Measurements from ENCODE around the gene SLC2A5.

Gene SLC2A5

GRCh38 chr1:9059891-9060744, 9.3 kb downstream of the SLC2A5 start:
- DNase-seq: no peak

- no peak for DNase-seq
These were observed 11.0 kb downstream of the SLC2A5 start for GRCh38 chr1:9058465-9058864.

- no peak for DNase-seq
These were observed 11.6 kb downstream of the SLC2A5 start for GRCh38 chr1:9057851-9058250.

- no peak for DNase-seq
These were observed 17.0 kb downstream of the SLC2A5 start for GRCh38 chr1:9052272-9053049.

GRCh38 chr1:9051379-9051778, 18.1 kb downstream of the SLC2A5 start:
- DNase-seq: no peak

- DNase-seq: no peak
These were observed 18.6 kb downstream of the SLC2A5 start for GRCh38 chr1:9050803-9051202.

GRCh38 chr1:9048551-9048950, 20.9 kb downstream of the SLC2A5 start:
- DNase-seq: no peak

- DNase-seq: no peak
These were observed 22.4 kb downstream of the SLC2A5 start for GRCh38 chr1:9047019-9047418.

- DNase-seq: no peak
These were observed 23.4 kb downstream of the SLC2A5 start for GRCh38 chr1:9045861-9046510.

GRCh38 chr1:9044236-9044635, 25.2 kb downstream of the SLC2A5 start:
- DNase-seq: no peak

GRCh38 chr1:9042272-9042671, 27.2 kb downstream of the SLC2A5 start:
- no peak for DNase-seq

GRCh38 chr1:9041116-9041779, 28.2 kb downstream of the SLC2A5 start:
- DNase-seq: no peak

GRCh38 chr1:9040659-9041030, 28.8 kb downstream of the SLC2A5 start:
- DNase-seq: no peak

- DNase-seq: no peak
These were observed 29.4 kb downstream of the SLC2A5 start for GRCh38 chr1:9039761-9040658.

- no peak for DNase-seq
These were observed 30.3 kb downstream of the SLC2A5 start for GRCh38 chr1:9038881-9039760.

GRCh38 chr1:9038338-9038650, 31.1 kb downstream of the SLC2A5 start:
- no peak for DNase-seq

GRCh38 chr1:9037476-9038337, 31.7 kb downstream of the SLC2A5 start:
- DNase-seq: no peak

GRCh38 chr1:9035226-9035625, 34.2 kb downstream of the SLC2A5 start:
- no peak for DNase-seq

GRCh38 chr1:9033363-9033762, 36.1 kb downstream of the SLC2A5 start:
- DNase-seq: no peak

All from activated CD4-positive, alpha-beta T cell treated with anti-CD3 and anti-CD28 coated beads for 48 hours (primary cell).